ENCODE results near the gene NPRL2. TPM values are rescaled to one million over a fixed set of nuclear protein-coding genes. Genes with fewer than 3 reads are reported as not detected.
A peak's percentile ranks its signal among the peaks of the same experiment; 100 is the strongest.

Gene NPRL2
- total and polyA plus RNA-seq, 3 experiments from 2014 or later: 44.6 to 59.5 (median 48.0) TPM

DNA sequence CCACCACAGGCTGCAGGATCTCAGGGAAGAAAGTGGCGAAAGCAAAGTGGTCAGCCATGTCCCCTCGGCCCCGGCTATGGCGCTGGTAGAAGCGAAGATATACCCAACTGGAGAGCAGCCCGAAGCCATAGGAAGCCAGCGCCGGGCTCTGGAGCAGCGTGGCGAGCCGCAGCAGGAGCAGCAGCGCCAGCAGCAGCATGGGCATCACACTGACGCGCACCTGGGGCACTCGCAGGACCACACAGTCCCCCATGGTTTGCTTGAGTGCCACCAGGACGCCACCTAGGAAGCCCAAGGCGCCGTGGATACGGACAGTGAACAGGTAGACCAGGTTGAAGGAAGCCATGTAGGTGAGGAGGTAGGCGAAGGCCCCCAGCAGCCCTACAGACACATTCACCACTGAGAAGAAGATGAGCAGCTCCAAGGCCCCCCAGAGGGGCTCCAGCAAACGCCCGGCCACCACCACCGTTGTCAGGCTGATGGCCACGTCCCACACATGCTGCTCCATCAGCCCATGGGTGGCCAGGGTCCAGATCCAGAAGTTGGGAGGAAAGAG, 7.9 kb upstream of the NPRL2 start:
- Mint-ChIP-seq H3K4me1 (peaks cover 36 to 60% (median 40%) of the 10 kb centered on the region in 3 donors), H3K4me3 (peak overlapping the region; percentile 81 to 99 (median 94)), H3K36me3 (peaks cover 0 to 48% (median 0%) of the 10 kb centered on the region in 3 donors), H3K27ac (peak overlapping the region; percentile 63 to 95 (median 87)), H3K9me3 (no peaks in the 10 kb centered on the region), H3K27me3 (peaks cover 0 to 2% of the 10 kb centered on the region in 2 donors)
- H3K36me3 ChIP-seq (ENCODE audit: insufficient read depth, low read length): no peaks in the 10 kb centered on the region
- H3K27me3 ChIP-seq (ENCODE audit: insufficient read depth, low read length, poor library complexity, severe bottlenecking): no peaks in the 10 kb centered on the region
- no peak for DNase-seq
- CTCF ChIA-PET: no interaction called here
- H3K27ac ChIP-seq (ENCODE audit: low read depth, low read length): peak overlapping the region; percentile 76
- H3K4me1 ChIP-seq (ENCODE audit: insufficient read depth, low read length): peaks cover 37% of the 10 kb centered on the region
- POLR2A ChIA-PET: interaction anchor here (1.2 kb wide), 1 partner anchor 211 kb away, joined by 3 read pairs; the partner anchor contains the start of gene HEMK1
- H3K9me3 ChIP-seq (ENCODE audit: low read length): no peaks in the 10 kb centered on the region
- peak overlapping the region; percentile 95 for H3K4me3 ChIP-seq (ENCODE audit: low read length)

DNA sequence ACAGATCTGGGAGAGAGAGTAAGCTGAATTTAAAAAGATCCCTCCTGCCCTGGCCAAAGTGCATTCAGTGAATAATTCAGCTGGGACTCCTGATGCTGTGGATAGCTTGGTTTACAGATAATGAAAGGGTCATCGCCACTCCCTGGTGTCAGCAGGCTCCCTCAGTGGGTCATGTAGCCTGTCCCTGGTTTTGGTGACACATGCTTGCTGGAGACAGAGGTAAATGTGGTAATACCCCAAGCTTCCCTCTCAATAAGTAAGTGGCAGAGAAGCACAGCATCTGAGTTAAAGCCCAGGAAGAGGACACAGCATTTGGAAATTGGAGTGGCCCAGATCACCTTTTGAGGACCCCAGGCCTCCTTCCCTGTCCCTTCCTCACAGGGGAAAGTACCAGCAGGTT, 6.9 kb upstream of the NPRL2 start:
- Mint-ChIP-seq H3K27me3 (peaks cover 0 to 2% of the 10 kb centered on the region in 2 donors), H3K27ac (peak overlapping the region; percentile 50 to 94 (median 79)), H3K4me3 (peak overlapping the region; percentile 81 to 99 (median 94)), H3K4me1 (peaks cover 36 to 61% (median 41%) of the 10 kb centered on the region in 3 donors), H3K36me3 (peaks cover 0 to 57% (median 0%) of the 10 kb centered on the region in 3 donors), H3K9me3 (no peaks in the 10 kb centered on the region)
- Histone ChIP-seq H3K36me3 (ENCODE audit: insufficient read depth, low read length) (no peaks in the 10 kb centered on the region), H3K4me1 (ENCODE audit: insufficient read depth, low read length) (peaks cover 37% of the 10 kb centered on the region), H3K4me3 (ENCODE audit: low read length) (peak overlapping the region; percentile 95), H3K27me3 (ENCODE audit: insufficient read depth, low read length, poor library complexity, severe bottlenecking) (no peaks in the 10 kb centered on the region), H3K9me3 (ENCODE audit: low read length) (no peaks in the 10 kb centered on the region), H3K27ac (ENCODE audit: low read depth, low read length) (peak overlapping the region; percentile 25)
- CTCF ChIA-PET: interaction anchor here (0.8 to 1.9 kb wide), 7 partner anchors 10 to 185 kb away, joined by 3 to 11 read pairs (median 5); partner anchors contain the start of gene RASSF1
- POLR2A ChIA-PET: interaction anchor here (0.5 to 1.2 kb wide), 2 partner anchors 13 to 20 kb away, joined by 3 to 4 read pairs; no protein-coding TSS in a partner anchor
- no peak for DNase-seq

DNA sequence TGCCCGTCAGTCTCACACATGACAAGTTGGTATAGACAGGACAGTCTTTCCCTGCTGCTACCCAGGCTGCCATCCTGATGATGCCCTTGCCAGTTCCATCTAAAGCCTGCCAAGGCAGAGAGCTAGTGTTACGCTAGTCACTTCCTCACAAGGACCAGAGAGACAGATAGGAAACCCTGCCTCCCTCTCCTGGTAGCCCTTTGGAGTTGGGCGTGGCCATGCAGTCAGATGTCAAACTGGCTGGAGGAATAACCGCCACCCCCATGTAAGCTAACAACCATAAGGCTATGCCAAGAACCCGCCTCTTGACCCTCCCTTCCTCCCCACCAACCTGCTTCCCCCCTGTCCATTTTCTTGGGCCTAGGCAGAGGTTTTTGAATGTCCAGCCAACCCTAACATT, 6.0 kb upstream of the NPRL2 start:
- H3K4me3 ChIP-seq (ENCODE audit: low read length): no peak overlapping the region
- POLR2A ChIA-PET: interaction anchor here (1.2 kb wide), 1 partner anchor 19 kb away, joined by 4 read pairs; no protein-coding TSS in a partner anchor

DNA sequence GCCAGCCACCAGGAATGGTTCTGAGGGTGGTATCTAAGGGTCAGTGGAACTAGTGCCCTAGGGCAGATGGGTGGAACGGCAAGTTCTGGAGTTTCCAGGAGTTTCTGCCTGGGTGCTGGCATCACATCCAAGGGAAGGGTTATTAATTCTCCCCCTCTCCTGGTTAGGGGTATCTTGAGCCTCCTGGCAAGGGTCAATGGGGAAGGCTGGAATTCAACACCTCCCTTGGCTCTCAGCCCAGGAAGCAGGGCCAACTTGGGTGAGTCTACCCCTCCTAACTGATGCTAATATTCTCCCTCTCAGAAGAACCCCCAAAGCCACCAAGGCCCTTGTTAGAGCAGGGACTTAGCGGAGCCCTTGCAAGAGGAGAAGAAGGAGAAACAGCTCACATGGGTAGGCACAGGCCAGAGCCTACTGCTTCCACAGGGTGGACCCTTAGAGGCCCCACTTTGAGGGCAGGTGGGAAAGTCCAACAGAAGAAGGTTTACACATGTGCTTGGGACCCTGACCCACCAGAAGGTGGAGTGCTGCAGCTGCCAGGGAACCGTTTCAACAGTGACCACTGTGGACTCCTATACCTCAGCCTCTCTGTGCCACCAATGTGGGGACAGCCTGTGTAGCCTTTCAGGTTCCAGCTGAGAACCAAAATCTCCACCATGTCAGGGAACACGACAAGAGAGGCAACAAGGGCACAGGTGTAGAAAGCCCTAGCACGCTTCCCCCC, 5.4 kb upstream of the NPRL2 start:
- H3K36me3 Mint-ChIP-seq: peaks cover 0 to 58% (median 0%) of the 10 kb centered on the region in 3 donors
- Histone ChIP-seq H3K36me3 (ENCODE audit: insufficient read depth, low read length) (no peaks in the 10 kb centered on the region), H3K4me1 (ENCODE audit: insufficient read depth, low read length) (peaks cover 47% of the 10 kb centered on the region), H3K27me3 (ENCODE audit: insufficient read depth, low read length, poor library complexity, severe bottlenecking) (no peaks in the 10 kb centered on the region), H3K27ac (ENCODE audit: low read depth, low read length) (no peak overlapping the region), H3K9me3 (ENCODE audit: low read length) (no peaks in the 10 kb centered on the region), H3K4me3 (ENCODE audit: low read length) (no peak overlapping the region)
- peak overlapping the region in 6 of 8 donors; percentile 32 to 85 (median 64) for H3K27ac Mint-ChIP-seq
- peaks cover 46 to 71% (median 48%) of the 10 kb centered on the region in 3 donors for H3K4me1 Mint-ChIP-seq
- no peaks in the 10 kb centered on the region for H3K9me3 Mint-ChIP-seq
- POLR2A ChIA-PET: interaction anchor here (1.2 kb wide), 1 partner anchor 19 kb away, joined by 4 read pairs; no protein-coding TSS in a partner anchor
- no peak for DNase-seq
- peaks cover 0 to 2% of the 10 kb centered on the region in 2 donors for H3K27me3 Mint-ChIP-seq
- H3K4me3 Mint-ChIP-seq: peak overlapping the region in 6 of 7 donors; percentile 78 to 98 (median 90)
- CTCF ChIA-PET: interaction anchor here (1.4 to 1.9 kb wide), 3 partner anchors 8 to 14 kb away, joined by 3 to 9 read pairs (median 5); no protein-coding TSS in a partner anchor

More for the DNA sequence above, 6.0 kb upstream of the NPRL2 start:
- Mint-ChIP-seq H3K27me3 (peaks cover 0 to 2% of the 10 kb centered on the region in 2 donors), H3K27ac (peak overlapping the region in 7 of 8 donors; percentile 34 to 87 (median 74)), H3K4me1 (peaks cover 40 to 66% (median 43%) of the 10 kb centered on the region in 3 donors), H3K9me3 (no peaks in the 10 kb centered on the region), H3K4me3 (peak overlapping the region; percentile 78 to 98 (median 94)), H3K36me3 (peaks cover 0 to 57% (median 0%) of the 10 kb centered on the region in 3 donors)
- no peak for DNase-seq
- no peaks in the 10 kb centered on the region for H3K36me3 ChIP-seq (ENCODE audit: insufficient read depth, low read length)
- no peaks in the 10 kb centered on the region for H3K27me3 ChIP-seq (ENCODE audit: insufficient read depth, low read length, poor library complexity, severe bottlenecking)
- no peaks in the 10 kb centered on the region for H3K9me3 ChIP-seq (ENCODE audit: low read length)
- CTCF ChIA-PET: interaction anchor here (0.8 to 1.9 kb wide), 7 partner anchors 9 to 186 kb away, joined by 3 to 11 read pairs (median 5); partner anchors contain the start of gene RASSF1
- peaks cover 42% of the 10 kb centered on the region for H3K4me1 ChIP-seq (ENCODE audit: insufficient read depth, low read length)
- H3K27ac ChIP-seq (ENCODE audit: low read depth, low read length): no peak overlapping the region

DNA sequence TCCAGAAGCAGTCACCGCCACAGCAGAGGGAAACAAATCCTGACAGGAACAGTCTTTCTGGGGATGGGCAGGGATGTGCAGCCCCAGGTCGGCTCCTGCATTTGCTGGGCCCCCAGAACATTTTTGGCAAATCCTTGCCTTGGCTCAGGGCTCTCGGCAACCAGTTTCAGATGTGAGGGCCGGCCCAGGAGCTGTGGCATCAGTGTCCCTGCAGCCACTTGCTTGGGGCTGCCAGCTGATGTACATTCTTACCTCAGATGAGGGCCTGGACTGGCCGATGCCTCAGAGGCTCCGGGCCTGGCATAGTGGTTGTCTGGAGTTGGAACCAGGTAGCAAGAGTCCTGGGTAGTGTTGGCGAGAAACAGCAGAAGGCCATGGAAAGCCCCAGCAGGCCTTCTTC, 4.3 kb upstream of the NPRL2 start:
- Mint-ChIP-seq H3K4me1 (peaks cover 52 to 80% (median 55%) of the 10 kb centered on the region in 3 donors), H3K36me3 (peaks cover 0 to 69% (median 0%) of the 10 kb centered on the region in 3 donors), H3K9me3 (no peaks in the 10 kb centered on the region), H3K4me3 (no peak overlapping the region), H3K27me3 (no peaks in the 10 kb centered on the region), H3K27ac (no peak overlapping the region)
- Histone ChIP-seq H3K4me3 (ENCODE audit: low read length) (no peak overlapping the region), H3K36me3 (ENCODE audit: insufficient read depth, low read length) (no peaks in the 10 kb centered on the region), H3K4me1 (ENCODE audit: insufficient read depth, low read length) (peaks cover 51% of the 10 kb centered on the region), H3K9me3 (ENCODE audit: low read length) (no peaks in the 10 kb centered on the region), H3K27me3 (ENCODE audit: insufficient read depth, low read length, poor library complexity, severe bottlenecking) (no peaks in the 10 kb centered on the region), H3K27ac (ENCODE audit: low read depth, low read length) (no peak overlapping the region)
- no peak for DNase-seq
- POLR2A ChIA-PET: interaction anchor here (1.6 kb wide), 1 partner anchor 11 kb away, joined by 4 read pairs; no protein-coding TSS in a partner anchor
- CTCF ChIA-PET: no interaction called here

DNA sequence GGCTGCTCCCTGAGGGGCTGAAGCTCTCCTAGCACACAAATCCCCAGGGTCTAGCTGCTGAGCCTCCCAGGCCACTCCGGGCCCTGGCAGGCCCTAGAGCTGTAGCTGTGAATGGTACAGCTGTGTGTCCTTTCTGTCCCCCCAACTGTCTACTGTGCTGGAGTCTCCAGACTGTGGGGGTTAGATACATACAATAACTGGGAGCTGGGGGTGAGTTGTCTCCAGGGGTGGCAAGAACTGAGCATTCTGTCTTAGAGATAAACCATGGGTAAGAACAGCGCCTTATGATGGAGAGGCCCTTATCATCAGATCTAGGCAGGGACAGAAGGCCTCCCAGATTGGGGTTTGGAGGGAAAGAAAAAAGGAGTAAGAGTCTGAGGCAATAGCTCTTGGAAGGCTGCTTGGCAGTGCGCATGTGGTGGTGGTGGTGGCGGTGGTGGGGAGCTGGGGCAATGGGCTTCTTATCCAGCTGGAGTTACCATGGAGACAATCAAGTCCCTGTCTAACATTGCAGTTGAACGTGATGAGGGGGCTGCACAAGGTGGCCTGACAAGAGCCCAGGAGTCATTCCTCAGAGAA, 3.7 kb upstream of the NPRL2 start:
- Histone ChIP-seq H3K9me3 (ENCODE audit: low read length) (no peaks in the 10 kb centered on the region), H3K27ac (ENCODE audit: low read depth, low read length) (no peak overlapping the region), H3K4me3 (ENCODE audit: low read length) (no peak overlapping the region), H3K4me1 (ENCODE audit: insufficient read depth, low read length) (peaks cover 53% of the 10 kb centered on the region), H3K36me3 (ENCODE audit: insufficient read depth, low read length) (peaks cover under 1% of the 10 kb centered on the region), H3K27me3 (ENCODE audit: insufficient read depth, low read length, poor library complexity, severe bottlenecking) (no peaks in the 10 kb centered on the region)
- no peaks in the 10 kb centered on the region for H3K27me3 Mint-ChIP-seq
- peak overlapping the region in 5 of 8 donors; percentile 11 to 80 (median 29) for H3K27ac Mint-ChIP-seq
- H3K36me3 Mint-ChIP-seq: peaks cover 0 to 71% (median under 1%) of the 10 kb centered on the region in 3 donors
- CTCF ChIA-PET: interaction anchor here (0.6 to 9.6 kb wide), 5 partner anchors 10 to 162 kb away, joined by 3 to 103 read pairs (median 3); partner anchors contain the start of gene RASSF1
- H3K4me3 Mint-ChIP-seq: peak overlapping the region in 2 of 7 donors; percentile 38 to 56
- no peaks in the 10 kb centered on the region for H3K9me3 Mint-ChIP-seq
- POLR2A ChIA-PET: interaction anchor here (0.6 to 1.6 kb wide), 2 partner anchors 11 to 34 kb away, joined by 3 to 4 read pairs; no protein-coding TSS in a partner anchor
- H3K4me1 Mint-ChIP-seq: peaks cover 52 to 80% (median 53%) of the 10 kb centered on the region in 3 donors
- no peak for DNase-seq

DNA sequence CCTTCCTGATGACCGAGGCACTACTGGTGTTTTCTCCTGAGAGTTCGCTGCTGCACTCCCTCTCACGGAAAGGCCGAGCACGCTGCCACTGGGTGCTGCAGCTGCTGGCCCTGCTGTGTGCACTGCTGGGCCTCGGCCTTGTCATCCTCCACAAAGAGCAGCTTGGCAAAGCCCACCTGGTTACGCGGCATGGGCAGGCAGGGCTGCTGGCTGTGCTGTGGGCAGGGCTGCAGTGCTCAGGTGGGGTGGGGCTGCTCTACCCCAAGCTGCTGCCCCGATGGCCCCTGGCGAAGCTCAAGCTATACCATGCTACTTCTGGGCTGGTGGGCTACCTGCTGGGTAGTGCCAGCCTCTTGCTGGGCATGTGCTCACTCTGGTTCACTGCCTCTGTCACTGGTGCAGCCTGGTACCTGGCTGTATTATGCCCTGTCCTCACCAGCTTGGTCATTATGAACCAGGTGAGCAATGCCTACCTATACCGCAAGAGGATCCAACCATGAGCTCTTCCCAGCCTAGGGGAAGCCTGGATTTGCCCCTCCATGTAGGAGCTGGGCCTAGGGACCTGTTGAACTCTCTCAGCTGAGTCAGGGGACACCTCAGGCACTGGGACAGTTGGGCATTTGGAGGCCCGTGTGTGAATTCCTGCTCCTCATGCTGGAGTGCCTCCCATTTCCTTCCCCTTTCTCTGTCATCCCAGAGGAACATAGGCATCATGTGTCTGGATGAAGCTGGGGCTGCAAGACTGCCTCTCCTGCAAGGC, 2.9 kb upstream of the NPRL2 start:
- Histone ChIP-seq H3K36me3 (ENCODE audit: insufficient read depth, low read length) (peaks cover 9% of the 10 kb centered on the region), H3K4me3 (ENCODE audit: low read length) (no peak overlapping the region), H3K9me3 (ENCODE audit: low read length) (no peaks in the 10 kb centered on the region), H3K27ac (ENCODE audit: low read depth, low read length) (no peak overlapping the region), H3K27me3 (ENCODE audit: insufficient read depth, low read length, poor library complexity, severe bottlenecking) (no peaks in the 10 kb centered on the region), H3K4me1 (ENCODE audit: insufficient read depth, low read length) (peaks cover 57% of the 10 kb centered on the region)
- Mint-ChIP-seq H3K4me3 (peak overlapping the region in 2 of 7 donors; percentile 40 to 75), H3K36me3 (peaks cover 0 to 74% (median 3%) of the 10 kb centered on the region in 3 donors), H3K27ac (peak overlapping the region in 3 of 8 donors; percentile 41 to 97 (median 77)), H3K4me1 (peaks cover 53 to 84% (median 54%) of the 10 kb centered on the region in 3 donors), H3K27me3 (no peaks in the 10 kb centered on the region), H3K9me3 (no peaks in the 10 kb centered on the region)
- ChIA-PET CTCF (interaction anchor here (0.7 to 9.6 kb wide), 5 partner anchors 10 to 159 kb away, joined by 3 to 103 read pairs (median 3); partner anchors contain the start of genes HYAL3, NAA80 and RASSF1), POLR2A (interaction anchor here (0.9 to 1.6 kb wide), 2 partner anchors 12 to 17 kb away, joined by 4 read pairs; no protein-coding TSS in a partner anchor)
- no peak for DNase-seq
